Suprapubic skin (tissue), 4 donors: Measurements from ENCODE around the gene HIF1A. TPM values are rescaled to one million over a fixed set of nuclear protein-coding genes. Genes with fewer than 3 reads are reported as not detected.

Experiments used
- DNase-seq, 2 donors: peaks; one replicate each; pipeline ENCODE4 v3.0.0-alpha.2; 2019; ENCODE audit warnings: low spot score in 2 of 2
- H3K27ac ChIP-seq: fragments of 200-600 bp; sonication (generic); one replicate; pipeline ENCODE4 v1.5.1; 2019
- H3K27me3 ChIP-seq: fragments of 200-600 bp; sonication (generic); one replicate; pipeline ENCODE4 v1.5.1; 2019
- H3K36me3 ChIP-seq: fragments of 200-600 bp; sonication (generic); one replicate; pipeline ENCODE4 v1.5.1; 2019
- H3K4me1 ChIP-seq: fragments of 200-600 bp; sonication (generic); one replicate; pipeline ENCODE4 v1.5.1; 2019
- H3K4me3 ChIP-seq: fragments of 200-600 bp; sonication (generic); one replicate; pipeline ENCODE4 v1.5.1; 2019; ENCODE audit warnings: mild to moderate bottlenecking
- H3K9me3 ChIP-seq: fragments of 200-600 bp; sonication (generic); one replicate; pipeline ENCODE4 v1.5.1; 2019
- CTCF ChIP-seq, 2 donors: fragments of 200-600 bp in 1 of 2; fragments of 450-650 bp in 1 of 2; sonication (generic) in 1 of 2; IDR thresholded peaks; one replicate each; pipeline ENCODE4 v1.5.1; 2016 to 2019; ENCODE audit warnings: antibody characterized with exemption in 2 of 2, mild to moderate bottlenecking in 1 of 2, moderate library complexity in 1 of 2
- EP300 ChIP-seq: sonication (generic); formaldehyde crosslinking; IDR thresholded peaks from one replicate; pipeline ENCODE4 v1.6.1; 2017; ENCODE audit warnings: antibody characterized with exemption
- POLR2A ChIP-seq, 2 donors: fragments of 450-650 bp; IDR thresholded peaks; one replicate each; pipeline ENCODE4 v1.6.1; 2017; ENCODE audit warnings: antibody characterized with exemption in 2 of 2, mild to moderate bottlenecking in 2 of 2, moderate library complexity in 2 of 2
- POLR2AphosphoS5 ChIP-seq, 3 donors: sonication (generic); formaldehyde crosslinking; IDR thresholded peaks; one replicate each; pipeline ENCODE4 v1.6.1; 2017; ENCODE audit warnings: antibody characterized with exemption in 3 of 3
- WGBS: methylation state at CpG from one replicate; pipeline ENCODE4 v1.1.5; 2018; 5-methylcytosine and 5-hydroxymethylcytosine counted together
- total RNA-seq, 4 donors: library from RNA; depleted of rRNA; stranded (reverse); fragments of >200 nt; gene quantifications; one replicate each; pipeline ENCODE4 v1.1.0, GENCODE V29; 2016

HIF1A gene
- total RNA-seq, 4 donors from 2014 or later = 62.6 to 92.9 (median 77.5) TPM

- WGBS = 76% methylated on average over 12 of the region's 12 CpGs
- Histone ChIP-seq H3K9me3 (no peaks in the 10 kb centered on the region), H3K27ac (no peak overlapping the region), H3K27me3 (no peaks in the 10 kb centered on the region), H3K36me3 (no peaks in the 10 kb centered on the region), H3K4me1 (peaks cover 32% of the 10 kb centered on the region), H3K4me3 (no peak overlapping the region)
- no peak for DNase-seq
- TF ChIP-seq EP300 (no peak), CTCF (IDR thresholded peaks at IDR 0.05) (no peak), POLR2AphosphoS5 (IDR thresholded peaks at IDR 0.05) (no peak), POLR2A (IDR thresholded peaks at IDR 0.05) (no peak)
These were observed 15.8 kb downstream of the HIF1A start for GRCh38 chr14:61710853-61711817.

- Histone ChIP-seq H3K27ac (no peak overlapping the region), H3K4me1 (peaks cover 34% of the 10 kb centered on the region)
- 90% methylated on average over 1 of the region's 1 CpG for WGBS
These were observed 16.8 kb downstream of the HIF1A start for GRCh38 chr14:61712137-61712536.

GRCh38 chr14:61713724-61714437 lies 18.6 kb downstream of the HIF1A start:
- WGBS = 78% methylated on average over 4 of the region's 4 CpGs
- TF ChIP-seq EP300 = no peak
- Histone ChIP-seq H3K4me1 (peaks cover 42% of the 10 kb centered on the region), H3K27me3 (no peaks in the 10 kb centered on the region), H3K36me3 (no peaks in the 10 kb centered on the region), H3K4me3 (no peak overlapping the region), H3K27ac (no peak overlapping the region), H3K9me3 (no peaks in the 10 kb centered on the region)
- DNase-seq = no peak

More at GRCh38 chr14:61712137-61712536, 16.8 kb downstream of the HIF1A start:
- no peaks in the 10 kb centered on the region for H3K9me3 ChIP-seq
- TF ChIP-seq CTCF (IDR thresholded peaks at IDR 0.05) = no peak
- TF ChIP-seq POLR2A (IDR thresholded peaks at IDR 0.05) = no peak
- TF ChIP-seq POLR2AphosphoS5 (IDR thresholded peaks at IDR 0.05) = no peak
- TF ChIP-seq EP300 = no peak
- no peak for DNase-seq
- no peaks in the 10 kb centered on the region for H3K27me3 ChIP-seq
- no peak overlapping the region for H3K4me3 ChIP-seq
- H3K36me3 ChIP-seq = no peaks in the 10 kb centered on the region

GRCh38 chr14:61716956-61717355 lies 21.6 kb downstream of the HIF1A start:
- H3K4me1 ChIP-seq = peaks cover 44% of the 10 kb centered on the region
- no peak for DNase-seq
- no peaks in the 10 kb centered on the region for H3K9me3 ChIP-seq
- 88% methylated on average over 1 of the region's 1 CpG for WGBS
- TF ChIP-seq EP300 = no peak
- no peaks in the 10 kb centered on the region for H3K27me3 ChIP-seq
- H3K27ac ChIP-seq = no peak overlapping the region
- peaks cover 3% of the 10 kb centered on the region for H3K36me3 ChIP-seq
- H3K4me3 ChIP-seq = no peak overlapping the region

GRCh38 chr14:61718039-61718438 lies 22.7 kb downstream of the HIF1A start:
- H3K4me3 ChIP-seq = no peak overlapping the region
- WGBS = 97% methylated on average over 2 of the region's 2 CpGs
- TF ChIP-seq POLR2A (IDR thresholded peaks at IDR 0.05) (no peak), EP300 (no peak), POLR2AphosphoS5 (IDR thresholded peaks at IDR 0.05) (no peak), CTCF (IDR thresholded peaks at IDR 0.05) (no peak)
- peaks cover 34% of the 10 kb centered on the region for H3K4me1 ChIP-seq
- H3K27ac ChIP-seq = no peak overlapping the region
- peaks cover 9% of the 10 kb centered on the region for H3K36me3 ChIP-seq
- DNase-seq = no peak
- H3K27me3 ChIP-seq = no peaks in the 10 kb centered on the region
- no peaks in the 10 kb centered on the region for H3K9me3 ChIP-seq
